Hepatocyte (in vitro differentiated cells): ENCODE results near the gene PNPT1.

Source experiments
- EZH2phosphoT487 ChIP-seq: fragments of 200-600 bp; sonication (generic); IDR thresholded peaks from one replicate; pipeline ENCODE4 v1.6.1; 2018; ENCODE audit warnings: antibody characterized with exemption, mild to moderate bottlenecking, low read depth, moderate library complexity; ENCODE audit not compliant: unreplicated experiment, severe bottlenecking
- TF ChIP-seq, protein P1 (sequence below): fragments of 200-600 bp; sonication (generic); IDR thresholded peaks from 2 replicates; pipeline ENCODE4 v1.5.1; 2016; ENCODE audit warnings: antibody characterized with exemption, mild to moderate bottlenecking; ENCODE audit not compliant: poor library complexity

DNA sequence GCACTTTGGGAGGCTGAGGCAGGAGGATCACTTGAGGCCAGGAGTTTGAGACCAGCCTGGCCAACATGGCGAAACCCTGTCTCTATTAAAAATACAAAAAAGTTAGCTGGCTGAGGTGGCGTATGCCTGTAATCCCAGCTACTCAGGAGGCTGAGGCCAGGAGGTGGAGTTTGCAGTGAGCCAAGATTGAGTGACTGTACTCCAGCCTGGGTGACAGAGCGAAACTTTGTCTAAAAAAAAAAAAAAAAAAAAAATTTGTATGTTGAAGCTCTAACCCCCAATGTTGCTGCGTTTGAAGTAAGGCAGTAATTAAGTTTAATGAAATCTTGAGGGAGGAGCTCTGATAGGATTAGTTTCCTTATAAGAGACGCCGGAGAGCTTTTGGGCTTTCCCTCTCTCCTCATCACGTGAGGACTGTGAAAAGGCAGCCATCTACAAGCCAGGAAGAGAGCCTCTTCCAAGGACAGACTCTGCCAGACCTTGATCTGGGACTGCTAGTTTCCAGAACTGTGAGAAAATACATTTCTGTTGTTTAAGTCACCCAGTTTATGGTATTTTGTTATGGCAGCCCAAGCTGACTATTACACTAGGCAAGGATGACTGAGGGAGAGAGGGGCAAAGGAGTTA lies 11.5 kb upstream of the PNPT1 start:
- TF ChIP-seq, protein P1, sequence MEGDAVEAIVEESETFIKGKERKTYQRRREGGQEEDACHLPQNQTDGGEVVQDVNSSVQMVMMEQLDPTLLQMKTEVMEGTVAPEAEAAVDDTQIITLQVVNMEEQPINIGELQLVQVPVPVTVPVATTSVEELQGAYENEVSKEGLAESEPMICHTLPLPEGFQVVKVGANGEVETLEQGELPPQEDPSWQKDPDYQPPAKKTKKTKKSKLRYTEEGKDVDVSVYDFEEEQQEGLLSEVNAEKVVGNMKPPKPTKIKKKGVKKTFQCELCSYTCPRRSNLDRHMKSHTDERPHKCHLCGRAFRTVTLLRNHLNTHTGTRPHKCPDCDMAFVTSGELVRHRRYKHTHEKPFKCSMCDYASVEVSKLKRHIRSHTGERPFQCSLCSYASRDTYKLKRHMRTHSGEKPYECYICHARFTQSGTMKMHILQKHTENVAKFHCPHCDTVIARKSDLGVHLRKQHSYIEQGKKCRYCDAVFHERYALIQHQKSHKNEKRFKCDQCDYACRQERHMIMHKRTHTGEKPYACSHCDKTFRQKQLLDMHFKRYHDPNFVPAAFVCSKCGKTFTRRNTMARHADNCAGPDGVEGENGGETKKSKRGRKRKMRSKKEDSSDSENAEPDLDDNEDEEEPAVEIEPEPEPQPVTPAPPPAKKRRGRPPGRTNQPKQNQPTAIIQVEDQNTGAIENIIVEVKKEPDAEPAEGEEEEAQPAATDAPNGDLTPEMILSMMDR = no peak
- TF ChIP-seq EZH2phosphoT487 = no peak
